ENCODE measurements around the gene NSMCE4A.
A peak's percentile ranks its signal among the peaks of the same experiment; 100 is the strongest.
"Not testable (repeated sequence)": the region's sequence is repeated elsewhere in the genome, so short reads cannot be mapped to it uniquely, and the experiment has no call there.

The NSMCE4A gene

GRCh38 chr10:121935702-121936101, 39.3 kb downstream of the NSMCE4A start:
- no peak for DNase-seq

GRCh38 chr10:121930268-121931085, 44.5 kb downstream of the NSMCE4A start:
- DNase-seq, result not testable (repeated sequence)

DNA sequence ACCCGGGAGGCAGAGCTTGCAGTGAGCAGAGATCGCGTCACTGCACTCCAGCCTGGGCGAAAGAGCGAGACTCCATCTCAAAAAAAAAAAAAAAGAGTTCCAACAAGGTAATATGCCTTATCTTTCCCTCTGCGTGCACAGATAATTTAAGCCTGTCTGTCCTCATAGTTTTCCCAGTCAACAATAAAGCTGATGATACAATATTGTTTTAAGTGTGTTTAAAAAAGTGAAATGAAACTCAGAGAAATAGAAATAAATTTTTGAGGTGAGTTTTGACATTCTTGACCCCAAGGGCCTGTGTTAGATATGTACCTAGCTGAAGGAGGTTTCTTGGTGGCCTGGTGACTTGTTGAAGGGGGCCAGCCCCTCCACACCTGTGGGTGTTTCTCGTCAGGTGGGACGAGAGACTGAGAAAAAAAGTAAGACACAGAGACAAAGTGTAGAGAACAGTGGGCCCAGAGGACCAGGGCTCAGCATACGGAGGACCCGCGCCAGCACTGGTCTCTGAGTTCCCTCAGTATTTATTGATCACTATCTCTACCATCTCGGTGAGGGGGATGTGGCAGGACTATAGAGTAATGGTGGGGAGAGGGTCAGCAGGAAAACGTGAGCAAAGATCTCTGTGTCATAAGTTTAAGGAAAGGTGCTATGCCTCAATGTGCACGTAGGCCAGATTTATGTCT, 45.3 kb downstream of the NSMCE4A start:
- DNase-seq, result not testable (repeated sequence)

GRCh38 chr10:121928528-121928884, 46.5 kb downstream of the NSMCE4A start:
- peak; percentile 38 for DNase-seq

- peak; percentile 93 for DNase-seq
These were observed 47.0 kb downstream of the NSMCE4A start, which contains the start of gene ATE1 for GRCh38 chr10:121927841-121928527. TSS of gene ATE1 (minus strand) at chr10:121928031. CDS start at chr10:121927949, 82 bp downstream.

DNA sequence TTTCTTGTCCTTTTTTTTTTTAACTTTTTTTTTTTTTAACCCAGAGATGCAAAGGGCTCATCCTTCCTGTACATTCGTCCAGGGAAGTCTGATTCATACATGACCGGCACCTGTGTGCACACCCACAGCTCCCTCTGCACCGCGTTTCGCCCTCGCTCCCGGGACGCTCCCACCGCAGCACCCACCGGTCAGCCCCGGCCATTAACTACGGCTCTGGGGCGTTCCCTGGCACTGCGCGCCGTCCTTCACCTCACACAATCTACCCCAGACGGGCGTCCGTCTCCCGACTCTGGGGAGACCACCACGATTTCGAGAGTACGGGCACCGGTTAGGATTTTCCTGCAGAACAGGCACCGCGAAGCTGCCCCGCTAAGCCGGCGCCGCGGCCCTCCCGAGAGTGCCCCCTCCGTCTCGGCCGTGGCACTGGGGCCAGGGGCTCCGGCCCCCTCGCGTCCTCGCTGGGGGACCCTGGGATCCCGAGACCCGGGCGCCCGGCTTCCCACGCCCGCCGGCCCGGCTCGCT, 47.6 kb downstream of the NSMCE4A start:
- peak; percentile 58 for DNase-seq

DNA sequence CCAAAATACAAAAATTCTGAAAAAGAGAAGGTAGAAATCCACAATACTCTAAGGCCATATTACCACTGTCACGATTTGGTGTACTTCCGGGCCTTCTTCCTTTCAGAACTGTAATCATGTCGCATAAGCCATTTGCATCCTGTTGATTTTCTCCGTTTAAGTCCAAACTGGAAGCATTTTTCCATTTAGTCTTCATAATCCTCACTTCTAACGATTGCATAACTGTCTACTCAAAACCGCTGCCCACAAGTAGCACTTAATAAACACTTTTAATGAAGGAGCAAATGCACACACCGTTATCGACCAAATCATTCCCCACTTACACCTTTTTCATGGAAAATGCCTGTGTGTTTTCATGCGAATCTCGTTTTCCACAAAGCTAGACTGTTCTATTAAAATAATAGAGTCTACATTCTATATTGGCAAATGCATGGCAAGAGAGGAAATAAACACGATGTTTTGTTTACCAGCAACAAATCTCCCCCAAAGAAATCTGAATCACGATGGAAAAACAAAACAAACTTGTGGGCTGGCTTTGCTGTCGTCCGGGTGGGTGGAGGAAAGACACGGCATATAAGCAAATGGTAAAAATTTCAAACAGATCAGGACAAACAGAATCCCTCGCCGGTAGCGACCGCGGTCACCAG, 48.2 kb downstream of the NSMCE4A start:
- peak; percentile 33 for DNase-seq

- DNase-seq, result no peak
These were observed 48.9 kb downstream of the NSMCE4A start for GRCh38 chr10:121926157-121926556.

- no peak for DNase-seq
These were observed 53.6 kb downstream of the NSMCE4A start for GRCh38 chr10:121921238-121921931.

DNA sequence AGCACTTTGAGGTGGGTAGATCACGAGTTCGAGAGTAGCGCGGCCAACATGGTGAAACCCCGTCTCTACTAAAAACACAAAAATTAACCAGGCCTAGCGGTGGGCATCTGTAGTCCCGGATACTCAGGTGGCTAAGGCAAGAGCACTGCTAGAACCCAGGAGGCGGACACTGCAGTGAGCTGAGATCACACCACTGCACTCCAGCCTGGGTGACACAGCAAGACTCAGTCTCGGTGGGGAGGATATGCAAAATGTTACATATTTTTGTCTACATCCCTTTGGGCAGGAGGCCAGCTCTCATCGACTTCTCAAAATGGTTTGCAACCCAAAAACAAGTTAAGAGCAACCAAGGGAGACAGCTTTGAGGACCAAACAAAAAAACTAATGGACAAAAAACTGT, 55.4 kb downstream of the NSMCE4A start:
- DNase-seq, result no peak

DNA sequence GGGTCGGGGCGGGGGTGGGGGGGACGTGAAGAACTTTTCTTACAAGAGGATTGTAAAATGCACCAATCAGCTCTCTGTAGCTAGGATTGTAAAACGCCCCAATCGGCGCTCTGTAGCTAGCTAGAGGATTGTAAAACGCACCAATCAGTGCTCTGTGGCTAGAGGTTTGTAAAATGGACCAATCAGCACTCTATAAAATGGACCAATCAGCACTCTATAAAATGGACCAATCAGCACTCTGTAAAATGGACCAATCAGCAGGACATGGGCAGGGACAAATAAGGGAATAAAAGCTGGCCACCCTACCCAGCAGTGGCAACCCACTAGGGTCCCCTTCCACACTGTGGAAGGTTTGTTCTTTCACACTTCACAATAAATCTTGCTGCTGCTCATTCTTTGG, 56.2 kb downstream of the NSMCE4A start:
- DNase-seq, result not testable (repeated sequence)

- DNase-seq, result no peak
These were observed 60.4 kb downstream of the NSMCE4A start for GRCh38 chr10:121914661-121915060.

- DNase-seq, result no peak
These were observed 63.7 kb downstream of the NSMCE4A start for GRCh38 chr10:121911421-121911697.

DNA sequence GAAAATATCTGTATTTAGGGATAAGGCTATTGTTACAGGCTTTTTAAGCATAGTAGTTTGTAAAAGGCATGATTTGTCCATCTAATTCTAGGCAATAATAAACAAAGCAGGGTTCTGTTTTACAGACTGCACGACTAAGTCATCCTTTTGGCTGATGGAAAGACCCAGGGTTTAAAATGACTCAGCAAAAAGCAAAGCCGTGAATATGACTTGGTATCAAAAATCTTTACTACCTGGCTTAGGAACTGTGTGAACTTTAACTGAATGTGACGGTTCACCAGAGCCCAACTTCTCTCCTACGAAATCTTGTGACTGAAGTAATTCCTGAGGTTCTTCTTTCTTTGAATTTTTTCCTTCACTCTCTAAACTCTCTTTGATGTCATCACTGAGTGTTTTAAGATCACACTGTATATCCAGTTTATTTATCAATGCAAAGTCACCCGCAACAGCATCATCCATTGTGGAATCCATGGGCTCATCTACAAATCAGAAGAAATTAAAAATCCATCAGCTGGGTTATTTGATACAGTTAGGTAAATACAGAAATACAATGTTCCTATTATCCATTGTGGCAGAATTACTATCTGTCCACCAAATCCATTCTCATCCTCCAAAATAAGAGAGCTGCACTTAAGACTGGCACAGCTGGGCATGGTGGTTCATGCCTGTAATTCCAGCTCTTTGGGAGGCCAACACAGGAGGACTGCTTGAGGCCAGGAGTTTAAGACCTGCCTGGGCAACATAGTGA, 64.2 kb downstream of the NSMCE4A start:
- DNase-seq, result peak; percentile 10
